Psoas muscle (tissue), 8 donors: Measurements from ENCODE around the gene CHRNA7. TPM values are rescaled to one million over a fixed set of nuclear protein-coding genes. Genes with fewer than 3 reads are reported as not detected.

Source experiments
- ATAC-seq, 4 donors: fragments of 200-7000 bp; cut with Tn5 transposase; one replicate each; pipeline ENCODE4 v1.9.1; 2020; ENCODE audit warnings: moderate library complexity in 3 of 4, mild to moderate bottlenecking in 2 of 4
- DNase-seq, 2 donors: peaks; one replicate each; pipeline ENCODE4 v3.0.0-alpha.2; 2020
- H3K27ac ChIP-seq: fragments of 200-600 bp; one replicate; pipeline ENCODE4 v1.8.0; 2022
- H3K27me3 ChIP-seq, 3 donors: fragments of 200-600 bp in 1 of 3; one replicate each; pipeline versions ENCODE4 v1.6.1 to v1.8.0; 2013 to 2022; ENCODE audit warnings: low read length in 2 of 3, mild to moderate bottlenecking in 2 of 3, moderate library complexity in 1 of 3; ENCODE audit not compliant: insufficient read depth in 3 of 3
- H3K36me3 ChIP-seq, 2 donors: fragments of 200-600 bp in 1 of 2; one replicate each; pipeline versions ENCODE4 v1.6.1 to v1.8.0; 2013 to 2022; ENCODE audit warnings: low read depth in 1 of 2, mild to moderate bottlenecking in 1 of 2, moderate library complexity in 1 of 2; ENCODE audit not compliant: insufficient read depth in 1 of 2
- H3K4me1 ChIP-seq: fragments of 200-600 bp; one replicate; pipeline ENCODE4 v1.8.0; 2022
- H3K4me3 ChIP-seq: fragments of 200-600 bp; one replicate; pipeline ENCODE4 v1.8.0; 2022; ENCODE audit warnings: mild to moderate bottlenecking
- H3K9me3 ChIP-seq: fragments of 200-600 bp; one replicate; pipeline ENCODE4 v1.8.0; 2022
- CTCF ChIP-seq: fragments of 200-600 bp; IDR thresholded peaks from one replicate; pipeline ENCODE4 v1.8.0; 2022; ENCODE audit warnings: antibody characterized with exemption
- WGBS, 3 donors: extraction: QIAGEN DNeasy Blood & Tissue Kit; methylation state at CpG; one replicate each; pipeline versions ENCODE4 v1.1.6 to v1.1.7; 2013; 5-methylcytosine and 5-hydroxymethylcytosine counted together
- intact Hi-C, 2 donors: fragments of 100-400 bp; cut with DNase I; formaldehyde crosslinking; loops; one replicate each; pipeline versions ENCODE4 v1.11.0 to v1.14.2; 2022
- polyA plus RNA-seq, 3 donors: library from polyadenylated mRNA; stranded (reverse); fragments of 200-250 nt; gene quantifications; one replicate each; pipeline ENCODE4 v1.2.3, GENCODE V29; 2013
- total RNA-seq, 4 donors: library from RNA; stranded (reverse); fragmentation: NEBNext Ultra II Directional in 2 of 4; extraction: Animal tissue kit (Norgen Biotek cat#: 25700) in 2 of 4; gene quantifications; one replicate each; pipeline versions ENCODE4 v1.2.1 to v1.2.4, GENCODE V29; 2021 to 2023
- donor health status: healthy with polysubstance abuse.
- donor health status: DM: no; HTN: no; CAD: no; lungs with moderate emphysema.
- donor health status: Bipolar disorder and iron deficiency.
- donor health status: healthy.
- donor health status: DM: yes; HTN: yes; CAD: no.
- donor health status: DM: no; HTN: no; CAD: no.
- donor health status: DM: no; HTN: no; CAD: no.
- donor health status: DM: yes; HTN: yes; CAD: no.

Gene CHRNA7
- total and polyA plus RNA-seq, 7 donors: 0.18 to 1.9 (median 0.45) TPM

GRCh38 chr15:32057876-32058425, 27.6 kb downstream of the CHRNA7 start:
- DNase-seq (no peak), ATAC-seq (no peak)
- TF ChIP-seq CTCF: no peak
- WGBS, 3 donors: 28 to 39% (median 33%) methylated on average over 4 of the region's 4 CpGs
- no peaks in the 10 kb centered on the region for H3K9me3 ChIP-seq
- H3K36me3 ChIP-seq: no peaks in the 10 kb centered on the region
- H3K4me1 ChIP-seq: no peaks in the 10 kb centered on the region
- intact Hi-C loops: no loop called here
- H3K27ac ChIP-seq: no peak overlapping the region
- H3K27me3 ChIP-seq: peaks cover 0 to 2% (median 0%) of the 10 kb centered on the region in 3 donors
- no peak overlapping the region for H3K4me3 ChIP-seq

GRCh38 chr15:32060706-32061105, 30.4 kb downstream of the CHRNA7 start:
- no peak for TF ChIP-seq CTCF
- intact Hi-C loops: no loop called here
- Histone ChIP-seq H3K4me3 (no peak overlapping the region), H3K36me3 (no peaks in the 10 kb centered on the region), H3K27ac (no peak overlapping the region), H3K9me3 (no peaks in the 10 kb centered on the region), H3K27me3 (peaks cover 0 to 2% (median 0%) of the 10 kb centered on the region in 3 donors), H3K4me1 (no peaks in the 10 kb centered on the region)
- 83 to 88% (median 86%) methylated on average over 7 of the region's 7 CpGs for WGBS, 3 donors
- no peak for ATAC-seq
- no peak for DNase-seq

- WGBS, 3 donors: 89 to 100% (median 94%) methylated on average over 1 of the region's 1 CpG
- ATAC-seq (no peak), DNase-seq (no peak)
- H3K4me1 ChIP-seq: no peaks in the 10 kb centered on the region
- TF ChIP-seq CTCF: no peak
- no peaks in the 10 kb centered on the region for H3K36me3 ChIP-seq
- intact Hi-C loops: no loop called here
- no peaks in the 10 kb centered on the region for H3K27me3 ChIP-seq
- no peak overlapping the region for H3K4me3 ChIP-seq
- H3K9me3 ChIP-seq: peaks cover 20% of the 10 kb centered on the region
- no peak overlapping the region for H3K27ac ChIP-seq
These were observed 36.8 kb downstream of the CHRNA7 start for GRCh38 chr15:32067115-32067514.

- no peak overlapping the region for H3K27ac ChIP-seq
- H3K36me3 ChIP-seq: no peaks in the 10 kb centered on the region
- DNase-seq (no peak), ATAC-seq (no peak)
- H3K27me3 ChIP-seq: no peaks in the 10 kb centered on the region
- H3K4me3 ChIP-seq: no peak overlapping the region
- TF ChIP-seq CTCF: no peak
- no peaks in the 10 kb centered on the region for H3K4me1 ChIP-seq
- H3K9me3 ChIP-seq: no peaks in the 10 kb centered on the region
- intact Hi-C loops: no loop called here
These were observed 59.6 kb downstream of the CHRNA7 start for GRCh38 chr15:32089851-32090359.
